Activated naive CD4-positive, alpha-beta T cell treated with anti-CD3 and anti-CD28 coated beads, Interleukin-2, amount 50 U/mL, for 24 hours (primary cell): ENCODE data around the gene TMEM115.

ENCODE experiments used
- H3K27ac Mint-ChIP-seq: one replicate; pipeline ENCODE4 v1.8.0; 2021; ENCODE audit warnings: mild to moderate bottlenecking, mixed read lengths
- H3K27me3 Mint-ChIP-seq: one replicate; pipeline ENCODE4 v1.8.0; 2021; ENCODE audit warnings: mixed read lengths
- H3K36me3 Mint-ChIP-seq: one replicate; pipeline ENCODE4 v1.8.0; 2021; ENCODE audit warnings: mixed read lengths
- H3K4me1 Mint-ChIP-seq: one replicate; pipeline ENCODE4 v1.8.0; 2021; ENCODE audit warnings: mixed read lengths
- H3K4me3 Mint-ChIP-seq: one replicate; pipeline ENCODE4 v1.8.0; 2021; ENCODE audit warnings: mild to moderate bottlenecking, mixed read lengths
- H3K9me3 Mint-ChIP-seq: one replicate; pipeline ENCODE4 v1.8.0; 2021; ENCODE audit warnings: mixed read lengths

Gene TMEM115

GRCh38 chr3:50350213-50350526 lies 9.2 kb downstream of the TMEM115 start:
- Mint-ChIP-seq H3K9me3 (no peaks in the 10 kb centered on the region), H3K36me3 (peaks cover 2% of the 10 kb centered on the region), H3K27ac (peak overlapping the region; percentile 91), H3K4me1 (peaks cover 58% of the 10 kb centered on the region), H3K27me3 (no peaks in the 10 kb centered on the region), H3K4me3 (peak overlapping the region; percentile 90)

DNA sequence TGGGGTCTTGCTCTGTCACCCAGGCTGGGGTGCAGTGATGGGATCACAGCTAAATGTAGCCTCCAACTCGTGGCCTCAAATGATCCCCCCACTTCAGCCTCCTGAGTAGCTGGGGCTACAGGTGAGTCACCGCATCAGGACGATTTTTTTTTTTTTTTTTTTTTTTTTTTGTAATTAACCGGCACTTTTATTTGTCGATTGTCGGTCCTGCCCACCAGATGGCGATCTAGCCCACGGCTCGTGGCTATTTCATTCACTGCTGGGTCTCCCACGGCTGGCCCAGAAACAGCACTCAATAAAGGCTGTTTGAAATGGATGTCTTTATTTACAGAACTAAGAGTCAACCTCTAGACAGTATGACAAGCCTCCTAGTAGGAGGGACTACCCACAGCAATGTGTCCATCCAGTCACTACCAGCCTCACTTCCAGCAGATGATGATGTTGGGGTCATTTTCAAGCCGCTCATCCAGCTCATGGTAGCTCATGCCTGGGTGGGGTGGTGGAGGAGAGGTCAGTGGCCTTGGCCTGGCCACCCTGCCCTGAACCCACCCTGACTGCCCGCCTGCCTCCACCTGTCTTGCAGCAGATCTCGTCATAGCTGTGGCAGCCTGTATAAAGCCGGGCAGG lies 12.0 kb downstream of the TMEM115 start:
- H3K4me1 Mint-ChIP-seq, result peaks cover 54% of the 10 kb centered on the region
- H3K27me3 Mint-ChIP-seq, result no peaks in the 10 kb centered on the region
- no peaks in the 10 kb centered on the region for H3K9me3 Mint-ChIP-seq
- H3K27ac Mint-ChIP-seq, result peak overlapping the region; percentile 23
- H3K36me3 Mint-ChIP-seq, result no peaks in the 10 kb centered on the region
- H3K4me3 Mint-ChIP-seq, result no peak overlapping the region

GRCh38 chr3:50345586-50346234 lies 13.6 kb downstream of the TMEM115 start, which contains the start of gene ZMYND10:
Gene ZMYND10 (minus strand): TSS chr3:50345732. CDS start chr3:50345579, 153 bp downstream.
- no peaks in the 10 kb centered on the region for H3K27me3 Mint-ChIP-seq
- no peak within 1 kb of the TSS for H3K27ac Mint-ChIP-seq
- H3K9me3 Mint-ChIP-seq, result no peaks in the 10 kb centered on the region

GRCh38 chr3:50345008-50345407 lies 14.3 kb downstream of the TMEM115 start:
- peaks cover 44% of the 10 kb centered on the region for H3K4me1 Mint-ChIP-seq
- H3K4me3 Mint-ChIP-seq, result no peak overlapping the region
- H3K27ac Mint-ChIP-seq, result no peak overlapping the region
- no peaks in the 10 kb centered on the region for H3K36me3 Mint-ChIP-seq
- H3K9me3 Mint-ChIP-seq, result no peaks in the 10 kb centered on the region
- H3K27me3 Mint-ChIP-seq, result no peaks in the 10 kb centered on the region

More at GRCh38 chr3:50345586-50346234, 13.6 kb downstream of the TMEM115 start, which contains the start of gene ZMYND10:
- H3K36me3 Mint-ChIP-seq, result no peaks in the 10 kb centered on the region
- H3K4me3 Mint-ChIP-seq, result peak within 1 kb of the TSS; percentile 68
- peaks cover 48% of the 10 kb centered on the region for H3K4me1 Mint-ChIP-seq

GRCh38 chr3:50342813-50343633 lies 16.3 kb downstream of the TMEM115 start:
- Mint-ChIP-seq H3K27ac (no peak overlapping the region), H3K36me3 (no peaks in the 10 kb centered on the region)

GRCh38 chr3:50341996-50342650 lies 17.2 kb downstream of the TMEM115 start:
- Mint-ChIP-seq H3K36me3 (no peaks in the 10 kb centered on the region), H3K4me3 (no peak overlapping the region), H3K4me1 (peaks cover 39% of the 10 kb centered on the region), H3K27me3 (no peaks in the 10 kb centered on the region), H3K9me3 (no peaks in the 10 kb centered on the region), H3K27ac (no peak overlapping the region)

More at GRCh38 chr3:50342813-50343633, 16.3 kb downstream of the TMEM115 start:
- no peak overlapping the region for H3K4me3 Mint-ChIP-seq
- peaks cover 46% of the 10 kb centered on the region for H3K4me1 Mint-ChIP-seq
- H3K9me3 Mint-ChIP-seq, result no peaks in the 10 kb centered on the region
- H3K27me3 Mint-ChIP-seq, result no peaks in the 10 kb centered on the region

DNA sequence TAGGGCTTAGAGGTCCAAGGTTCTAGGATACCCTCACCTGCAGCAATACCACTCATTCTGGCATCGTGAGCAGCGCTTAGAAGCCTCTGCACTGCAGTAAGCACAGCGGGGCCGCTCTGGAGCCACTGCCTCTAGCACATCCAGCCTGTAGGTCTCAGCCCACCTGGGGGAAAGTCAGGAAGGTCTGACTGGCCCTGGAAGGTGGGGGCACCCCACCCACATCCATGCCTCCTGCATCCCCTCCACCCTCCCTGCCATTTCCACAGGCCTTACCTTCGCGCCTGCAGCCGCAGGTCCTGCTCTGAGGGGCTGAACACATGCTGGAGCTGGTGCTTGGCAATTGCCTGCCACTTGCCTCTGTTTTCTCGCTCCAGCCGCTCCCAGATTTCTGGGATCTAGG lies 17.8 kb downstream of the TMEM115 start:
- Mint-ChIP-seq H3K27ac (no peak overlapping the region), H3K36me3 (peaks cover 2% of the 10 kb centered on the region), H3K27me3 (no peaks in the 10 kb centered on the region), H3K9me3 (no peaks in the 10 kb centered on the region), H3K4me3 (peak overlapping the region; percentile 74), H3K4me1 (peaks cover 39% of the 10 kb centered on the region)

DNA sequence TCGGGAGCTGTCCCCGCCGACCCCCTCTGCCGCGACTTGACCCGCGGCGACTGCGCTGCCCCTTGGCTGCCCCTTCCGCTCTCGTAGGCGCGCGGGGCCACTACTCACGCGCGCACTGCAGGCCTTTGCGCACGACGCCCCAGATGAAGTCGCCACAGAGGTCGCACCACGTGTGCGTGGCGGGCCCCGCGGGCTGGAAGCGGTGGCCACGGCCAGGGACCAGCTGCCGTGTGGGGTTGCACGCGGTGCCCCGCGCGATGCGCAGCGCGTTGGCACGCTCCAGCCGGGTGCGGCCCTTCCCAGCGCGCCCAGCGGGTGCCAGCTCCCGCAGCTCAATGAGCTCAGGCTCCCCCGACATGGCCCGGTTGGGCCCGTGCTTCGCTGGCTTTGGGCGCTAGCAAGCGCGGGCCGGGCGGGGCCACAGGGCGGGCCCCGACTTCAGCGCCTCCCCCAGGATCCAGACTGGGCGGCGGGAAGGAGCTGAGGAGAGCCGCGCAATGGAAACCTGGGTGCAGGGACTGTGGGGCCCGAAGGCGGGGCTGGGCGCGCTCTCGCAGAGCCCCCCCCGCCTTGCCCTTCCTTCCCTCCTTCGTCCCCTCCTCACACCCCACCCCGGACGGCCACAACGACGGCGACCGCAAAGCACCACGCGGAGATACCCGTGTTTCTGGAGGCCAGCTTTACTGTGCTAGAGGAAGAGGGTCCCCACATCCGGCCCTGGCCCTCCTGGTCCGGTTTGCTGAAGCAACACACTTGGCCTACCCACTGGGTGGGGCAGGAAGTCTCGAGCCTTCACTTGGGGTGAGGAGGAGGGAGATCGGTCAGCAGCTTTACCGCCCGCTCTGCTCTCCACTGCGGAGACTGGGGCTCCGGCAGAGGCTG lies 18.6 kb downstream of the TMEM115 start, which contains the start of gene RASSF1:
TSS of gene RASSF1 (minus strand) at position 389 of the 882 bp plus-strand sequence. CDS start at position 358, 31 bp downstream.
- H3K4me3 Mint-ChIP-seq, result peak within 1 kb of the TSS; percentile 98
- no peaks in the 10 kb centered on the region for H3K9me3 Mint-ChIP-seq
- peak within 1 kb of the TSS; percentile 69 for H3K27ac Mint-ChIP-seq
- H3K4me1 Mint-ChIP-seq, result peaks cover 41% of the 10 kb centered on the region
- peaks cover 4% of the 10 kb centered on the region for H3K36me3 Mint-ChIP-seq
- H3K27me3 Mint-ChIP-seq, result no peaks in the 10 kb centered on the region

- Mint-ChIP-seq H3K9me3 (no peaks in the 10 kb centered on the region), H3K4me1 (peaks cover 47% of the 10 kb centered on the region), H3K36me3 (peaks cover 4% of the 10 kb centered on the region), H3K4me3 (peak overlapping the region; percentile 98), H3K27ac (peak overlapping the region; percentile 69), H3K27me3 (no peaks in the 10 kb centered on the region)
Measured at GRCh38 chr3:50340147-50340447, 19.2 kb downstream of the TMEM115 start.

GRCh38 chr3:50339485-50340146 lies 19.7 kb downstream of the TMEM115 start:
- no peaks in the 10 kb centered on the region for H3K9me3 Mint-ChIP-seq
- H3K36me3 Mint-ChIP-seq, result peaks cover 4% of the 10 kb centered on the region
- H3K27me3 Mint-ChIP-seq, result no peaks in the 10 kb centered on the region
- peak overlapping the region; percentile 98 for H3K4me3 Mint-ChIP-seq
- H3K4me1 Mint-ChIP-seq, result peaks cover 49% of the 10 kb centered on the region
- peak overlapping the region; percentile 69 for H3K27ac Mint-ChIP-seq

DNA sequence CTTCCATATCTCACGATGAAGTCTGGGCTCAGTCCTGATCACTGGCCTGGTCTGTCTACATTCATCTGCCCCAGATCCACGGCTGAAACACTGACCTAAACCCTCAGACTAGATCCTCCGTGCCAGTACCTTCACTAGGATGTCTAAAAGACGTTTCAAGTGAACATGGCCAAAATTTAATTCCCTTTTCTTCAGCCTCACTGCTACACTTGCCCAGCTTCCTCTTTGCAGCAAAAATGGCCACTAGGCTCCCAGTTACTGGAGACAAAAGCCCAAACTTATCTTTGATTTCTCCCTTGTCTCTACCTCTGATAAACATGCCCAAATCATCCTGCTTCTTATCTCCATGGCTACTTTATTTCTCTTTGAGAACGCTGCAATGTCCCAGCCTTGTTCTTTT lies 20.4 kb downstream of the TMEM115 start:
- Mint-ChIP-seq H3K9me3 (no peaks in the 10 kb centered on the region), H3K27ac (peak overlapping the region; percentile 85), H3K27me3 (no peaks in the 10 kb centered on the region), H3K4me1 (peaks cover 55% of the 10 kb centered on the region), H3K36me3 (peaks cover 4% of the 10 kb centered on the region), H3K4me3 (peak overlapping the region; percentile 98)

DNA sequence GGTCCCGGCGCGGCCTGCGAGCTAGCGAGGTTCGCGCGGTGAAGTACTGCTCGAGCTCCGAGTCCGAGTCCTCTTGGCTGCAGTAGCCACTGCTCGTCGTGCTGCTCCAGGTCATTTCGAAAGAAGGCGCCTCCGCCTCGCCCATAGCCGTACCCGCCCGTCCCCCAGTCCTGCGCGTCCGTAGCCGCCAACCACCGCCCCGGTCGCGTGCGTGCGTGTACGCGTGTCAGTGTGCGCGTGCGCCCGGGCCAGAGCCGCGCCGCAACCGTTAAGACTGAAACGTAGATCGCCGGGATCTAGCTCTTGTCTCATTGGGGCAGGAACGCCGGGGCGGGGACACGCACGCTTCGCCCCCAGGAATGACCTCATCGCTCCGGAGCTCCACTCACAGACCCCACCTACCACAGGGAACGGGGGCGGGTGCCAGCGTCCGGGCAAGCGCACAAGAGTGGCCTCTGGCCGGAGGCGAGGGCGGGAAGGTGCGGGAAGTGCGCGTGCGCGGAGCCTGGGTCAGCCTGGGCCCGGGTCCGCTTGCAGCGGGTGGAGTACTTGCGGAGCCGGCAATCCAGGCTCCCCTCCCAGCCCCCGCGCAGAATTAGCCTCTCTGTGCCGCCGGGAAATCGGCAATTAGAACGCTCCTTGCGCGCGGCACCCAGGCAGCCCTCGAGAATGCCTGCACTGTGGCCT lies 22.0 kb downstream of the TMEM115 start:
- Mint-ChIP-seq H3K27ac (peak overlapping the region; percentile 99), H3K27me3 (no peaks in the 10 kb centered on the region), H3K36me3 (peaks cover 4% of the 10 kb centered on the region), H3K4me3 (peak overlapping the region; percentile 98), H3K4me1 (peaks cover 61% of the 10 kb centered on the region), H3K9me3 (no peaks in the 10 kb centered on the region)

GRCh38 chr3:50336452-50337174 lies 22.7 kb downstream of the TMEM115 start:
- no peaks in the 10 kb centered on the region for H3K27me3 Mint-ChIP-seq
- no peaks in the 10 kb centered on the region for H3K9me3 Mint-ChIP-seq
- peaks cover 4% of the 10 kb centered on the region for H3K36me3 Mint-ChIP-seq
- H3K4me3 Mint-ChIP-seq, result peak overlapping the region; percentile 98
- H3K27ac Mint-ChIP-seq, result peak overlapping the region; percentile 99
- H3K4me1 Mint-ChIP-seq, result peaks cover 61% of the 10 kb centered on the region
